ENCODE measurements around the gene RALGPS1. TPM values are rescaled to one million over a fixed set of nuclear protein-coding genes. Genes with fewer than 3 reads are reported as not detected.

RALGPS1 gene
- polyA plus RNA-seq, 4 donors, result 21.1 to 28.1 (median 24.0) TPM

DNA sequence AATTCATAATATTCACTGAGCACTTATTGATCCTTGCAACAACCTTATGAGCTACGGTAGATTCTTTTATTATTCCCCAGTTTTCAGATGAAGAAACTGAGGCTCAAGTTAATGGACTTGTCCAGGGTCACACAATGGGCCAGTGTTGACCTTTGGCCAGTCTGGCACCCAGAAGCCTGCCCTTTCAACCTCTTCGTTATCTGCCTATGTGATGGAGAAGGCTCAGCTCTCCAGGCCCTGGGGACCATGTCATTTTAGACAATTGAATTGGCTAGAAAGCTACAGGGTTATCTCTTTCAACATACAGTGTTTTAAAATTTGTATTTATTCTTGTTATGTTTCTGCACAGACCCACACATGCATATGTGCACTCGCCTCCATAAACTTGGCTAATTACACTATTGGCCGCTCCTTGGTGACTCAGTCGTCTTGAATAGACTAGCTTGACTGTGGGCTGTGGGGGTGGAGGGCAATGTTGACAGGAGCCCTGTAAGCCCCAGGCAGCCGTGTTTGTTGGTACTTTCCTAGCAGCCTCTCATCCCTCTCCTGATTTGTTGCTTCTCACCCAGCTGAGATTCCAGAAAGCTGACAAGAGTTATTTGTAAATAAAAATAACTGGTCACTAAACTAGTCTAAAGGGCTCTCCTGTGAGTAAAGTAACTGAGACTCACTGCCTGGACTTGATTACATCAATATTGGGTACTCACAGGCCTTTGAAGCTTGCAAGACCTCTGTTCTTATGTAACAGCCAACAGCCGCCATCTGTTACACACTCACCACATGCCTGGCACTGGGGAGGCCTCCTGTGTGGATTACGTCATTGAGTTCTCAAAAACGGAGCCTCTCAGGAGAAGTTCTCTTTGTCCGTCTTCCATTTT is 216.3 kb downstream of the RALGPS1 start:
- no peak for DNase-seq (ENCODE audit: low read depth in 4 of 4, low spot score in 3 of 4)

DNA sequence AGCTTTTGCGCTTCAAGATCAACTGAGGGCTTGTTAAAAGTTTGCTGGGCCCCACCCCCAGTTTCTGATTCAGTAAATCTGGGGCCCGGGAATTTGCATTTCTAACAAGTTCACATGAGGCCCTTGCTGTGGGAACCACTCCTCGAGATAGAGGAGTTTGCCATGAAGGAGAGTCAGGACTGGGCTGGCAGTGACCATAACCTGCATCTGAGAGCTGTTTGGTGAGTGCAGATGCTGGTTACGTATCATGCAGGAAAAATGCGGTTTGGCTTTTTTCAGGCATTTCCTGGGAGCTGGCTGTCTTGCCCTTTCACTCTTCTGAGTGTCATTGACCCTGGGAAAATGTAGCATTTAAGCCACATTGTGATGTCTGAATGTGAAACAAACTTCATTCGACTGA is 217.3 kb downstream of the RALGPS1 start:
- DNase-seq (ENCODE audit: low read depth in 4 of 4, low spot score in 3 of 4), result no peak

DNA sequence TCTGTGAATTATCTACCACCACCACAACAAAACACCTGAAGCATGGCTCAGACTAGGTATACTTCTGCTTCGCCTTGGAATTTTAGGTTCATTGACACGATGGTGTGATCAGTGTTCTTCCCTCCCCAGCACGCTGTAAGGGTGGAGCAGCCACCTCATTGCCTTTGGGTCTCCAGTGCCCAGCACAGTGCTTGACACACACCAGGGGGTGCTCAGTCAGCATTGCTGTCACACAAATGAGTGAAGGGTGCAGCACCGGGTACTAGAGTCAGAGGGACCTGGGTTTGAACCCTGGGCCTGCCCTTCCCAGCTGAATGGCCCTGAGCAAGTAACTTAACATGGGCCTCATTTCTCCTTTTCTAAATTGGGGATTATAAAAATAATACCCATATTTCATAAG is 217.8 kb downstream of the RALGPS1 start:
- no peak for DNase-seq (ENCODE audit: low read depth in 4 of 4, low spot score in 3 of 4)

- no peak for DNase-seq (ENCODE audit: low read depth in 4 of 4, low spot score in 3 of 4)
These were observed 218.5 kb downstream of the RALGPS1 start for GRCh38 chr9:127132921-127133647.

DNA sequence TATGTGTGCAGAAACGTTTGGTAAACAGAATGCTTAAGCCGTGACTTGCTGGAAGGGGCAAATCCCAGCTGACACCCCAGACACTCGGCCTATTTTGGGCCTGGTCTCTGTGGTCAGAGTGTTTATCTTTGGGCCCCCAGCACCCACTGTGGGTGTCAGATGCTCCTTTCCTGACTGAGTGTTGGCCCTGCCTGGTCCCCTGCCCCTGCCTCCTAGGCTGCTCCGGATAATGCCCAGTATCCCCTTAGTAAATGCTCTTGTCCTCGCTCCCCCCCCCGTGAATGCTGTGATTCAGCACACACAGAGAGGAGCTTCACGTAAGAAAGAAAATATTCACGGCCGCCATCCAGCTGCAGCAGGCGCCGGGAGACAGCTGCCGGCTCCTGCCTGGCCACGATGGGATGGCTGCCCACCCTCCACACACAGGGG is 219.2 kb downstream of the RALGPS1 start:
- no peak for DNase-seq (ENCODE audit: low read depth in 4 of 4, low spot score in 3 of 4)

DNA sequence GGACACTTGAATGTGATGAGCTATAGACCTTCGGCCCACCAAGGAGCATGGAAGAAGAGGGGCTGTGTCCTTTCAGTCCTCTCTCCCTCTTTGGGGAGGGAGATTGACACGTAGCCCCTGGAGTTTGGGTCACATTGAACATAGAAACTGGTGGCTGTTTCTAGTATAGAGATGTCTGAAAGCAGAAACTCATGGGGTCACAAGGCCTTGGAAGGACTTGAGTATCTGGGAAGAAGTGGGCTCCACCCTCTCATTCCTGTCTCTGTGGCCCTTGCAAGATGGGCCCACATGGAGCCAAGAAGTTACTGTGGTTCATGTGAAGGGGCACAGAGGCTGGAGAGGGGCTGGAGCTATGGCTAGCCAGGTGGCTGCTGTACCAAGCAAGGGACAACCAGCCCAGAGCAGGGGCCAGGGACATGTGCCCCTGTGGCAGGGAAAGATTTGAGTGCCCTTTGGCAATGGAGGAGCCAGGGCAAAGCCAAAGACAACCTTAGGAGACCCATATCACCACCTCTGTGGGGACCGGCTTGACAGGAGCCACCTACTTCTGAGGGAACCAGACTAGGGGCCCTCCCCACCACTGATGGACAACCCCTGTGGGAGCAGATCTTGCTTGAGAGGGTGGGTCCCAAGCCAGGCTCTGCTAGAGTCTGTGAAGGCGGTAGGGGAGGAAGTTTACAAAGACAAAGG is 220.6 kb downstream of the RALGPS1 start:
- DNase-seq (ENCODE audit: low read depth in 4 of 4, low spot score in 3 of 4), result no peak

DNA sequence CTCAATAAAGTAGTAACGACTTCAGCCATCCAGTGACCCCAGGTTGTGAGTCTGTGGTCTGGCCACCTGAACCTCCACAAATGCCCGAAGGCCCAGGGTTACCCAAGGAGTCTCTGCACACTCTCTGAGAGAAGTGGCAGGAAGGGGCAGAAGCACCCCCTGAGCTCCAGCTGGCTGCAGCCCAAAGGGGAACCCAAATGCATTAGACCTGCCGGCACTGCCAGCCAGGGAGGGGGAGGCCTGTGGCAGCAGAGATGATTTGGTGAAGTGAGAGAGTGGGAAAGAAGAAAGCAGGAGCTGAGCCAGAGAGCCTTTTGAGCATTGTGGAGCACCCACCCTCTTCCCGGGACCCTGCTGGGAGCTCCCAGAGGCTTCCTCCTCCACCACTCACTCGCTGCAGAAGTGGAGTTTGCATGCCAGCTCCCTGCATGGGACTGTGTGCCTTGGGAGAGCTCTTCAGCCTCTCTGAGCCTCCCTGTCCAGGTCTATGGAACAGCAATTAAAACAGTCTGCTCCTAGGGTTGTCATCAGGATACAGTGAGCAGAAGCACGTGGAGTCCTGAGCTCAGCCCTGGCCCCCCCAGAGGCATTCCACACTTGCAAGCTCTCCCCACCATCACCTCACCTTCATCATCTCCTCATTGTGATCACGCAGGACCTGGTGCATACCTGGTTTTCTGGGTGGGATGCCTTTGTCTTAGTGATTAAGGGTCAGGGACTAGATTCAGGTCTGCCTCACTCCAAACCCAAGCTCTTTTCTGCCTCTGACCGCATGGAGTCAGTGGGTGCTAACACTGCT is 221.7 kb downstream of the RALGPS1 start:
- DNase-seq (ENCODE audit: low read depth in 4 of 4, low spot score in 3 of 4), result no peak

DNA sequence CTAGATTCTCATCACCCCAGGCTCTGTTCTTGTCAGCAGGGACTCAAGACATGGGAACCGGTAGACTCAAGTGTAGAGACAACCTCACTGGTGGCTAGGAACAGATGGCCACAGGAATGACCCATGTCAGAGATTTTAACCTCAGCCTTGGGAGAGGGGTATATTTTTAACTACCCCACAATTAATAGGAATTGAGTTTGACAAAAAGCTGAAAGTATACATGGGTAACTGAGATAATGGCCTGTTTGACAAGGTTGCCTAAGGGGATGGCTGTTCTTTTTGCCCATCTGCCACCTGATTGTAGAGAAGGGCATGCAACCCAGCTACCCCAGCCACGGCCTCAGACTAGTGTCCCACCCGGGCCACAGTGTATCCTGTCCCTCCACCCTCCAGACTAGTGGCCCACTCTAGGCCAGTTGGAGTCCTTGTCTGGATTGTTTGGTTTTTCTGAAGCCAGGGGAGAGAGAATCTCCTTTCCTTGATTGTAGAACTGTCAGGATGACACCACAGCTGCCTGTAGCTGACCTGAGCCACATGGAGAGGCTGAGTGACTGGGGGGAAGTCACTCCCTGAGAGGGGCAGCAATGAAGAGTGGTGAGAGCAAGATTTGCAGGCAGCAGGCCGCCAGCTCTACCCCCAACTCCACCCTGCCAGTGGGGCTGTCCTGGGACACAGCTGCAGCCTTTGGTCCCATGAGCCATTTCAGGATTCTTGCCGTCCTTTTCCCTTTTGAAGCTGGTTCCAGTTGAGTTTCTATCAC is 222.5 kb downstream of the RALGPS1 start:
- no peak for DNase-seq (ENCODE audit: low read depth in 4 of 4, low spot score in 3 of 4)

DNA sequence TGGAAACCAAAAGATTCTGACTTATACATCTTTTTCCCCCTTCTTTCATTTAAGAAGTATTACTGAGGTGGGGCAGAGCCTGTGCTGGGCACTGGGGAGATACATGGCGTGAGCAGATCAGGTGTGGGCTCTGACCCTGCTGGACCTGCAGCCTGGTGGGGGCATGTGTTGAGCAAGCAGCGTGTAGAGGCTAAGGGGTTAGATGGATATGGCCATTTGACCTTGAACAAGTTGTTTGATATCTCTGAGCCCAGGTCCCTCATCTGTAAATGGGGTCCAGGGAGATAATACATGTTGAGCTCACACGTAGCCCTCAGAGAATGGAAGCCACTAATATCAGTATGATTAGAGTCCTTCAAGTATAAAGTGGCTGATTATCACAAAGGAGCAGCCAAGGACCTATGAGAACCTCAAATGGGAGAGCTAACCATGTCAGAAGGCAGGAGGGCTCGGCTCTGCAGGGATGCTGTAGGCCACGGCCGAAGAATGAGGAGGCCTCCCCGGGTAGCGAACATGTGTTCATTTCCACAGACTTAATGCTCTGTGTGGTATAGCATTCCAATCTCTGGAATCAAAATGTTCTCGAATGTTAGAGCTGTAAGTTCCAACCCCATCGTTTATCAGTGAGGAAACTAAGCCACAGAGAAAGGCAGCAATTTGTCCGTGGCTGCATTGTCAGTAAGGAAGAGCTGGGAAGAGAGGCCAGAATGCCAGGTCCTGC is 223.2 kb downstream of the RALGPS1 start:
- DNase-seq (ENCODE audit: low read depth in 4 of 4, low spot score in 3 of 4), result no peak

- DNase-seq (ENCODE audit: low read depth in 4 of 4, low spot score in 3 of 4), result no peak
These were observed 223.9 kb downstream of the RALGPS1 start for GRCh38 chr9:127138444-127138843.

DNA sequence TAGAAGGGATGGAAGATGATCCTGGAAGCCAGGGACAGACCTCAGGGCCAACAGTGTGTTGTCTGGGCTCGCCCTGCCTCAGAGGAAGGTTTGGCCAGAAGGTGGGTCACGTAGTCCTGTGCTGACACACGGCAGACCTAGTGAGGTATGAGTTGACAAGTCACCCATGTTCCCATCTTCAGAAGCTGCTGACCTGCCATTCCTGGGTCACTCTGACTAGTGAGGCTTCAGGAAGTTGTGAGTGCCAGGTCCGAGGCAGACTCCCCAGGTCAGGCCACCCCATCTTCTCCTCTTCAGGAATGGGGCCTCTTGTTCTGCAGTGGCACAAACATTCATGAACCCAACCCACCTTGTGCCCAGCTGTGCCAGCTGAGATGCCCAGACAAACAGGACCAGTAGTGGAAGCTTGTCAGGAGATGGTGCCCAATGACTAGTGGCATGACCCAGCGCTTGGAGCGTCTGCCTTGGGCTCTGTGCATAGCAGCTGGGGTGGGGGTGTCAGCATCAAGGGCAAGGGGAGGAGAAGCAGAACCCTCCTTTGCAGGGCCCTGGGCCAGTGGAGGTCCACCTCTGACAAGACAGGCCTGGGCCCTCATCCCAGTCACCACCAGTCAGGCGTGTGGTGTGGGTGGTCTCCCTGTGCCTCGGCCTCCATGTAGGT is 224.6 kb downstream of the RALGPS1 start:
- DNase-seq (ENCODE audit: low read depth in 4 of 4, low spot score in 3 of 4), result no peak

GRCh38 chr9:127139775-127140174 is 225.2 kb downstream of the RALGPS1 start:
- no peak for DNase-seq (ENCODE audit: low read depth in 4 of 4, low spot score in 3 of 4)

- no peak for DNase-seq (ENCODE audit: low read depth in 4 of 4, low spot score in 3 of 4)
These were observed 225.6 kb downstream of the RALGPS1 start for GRCh38 chr9:127140181-127140580.

DNA sequence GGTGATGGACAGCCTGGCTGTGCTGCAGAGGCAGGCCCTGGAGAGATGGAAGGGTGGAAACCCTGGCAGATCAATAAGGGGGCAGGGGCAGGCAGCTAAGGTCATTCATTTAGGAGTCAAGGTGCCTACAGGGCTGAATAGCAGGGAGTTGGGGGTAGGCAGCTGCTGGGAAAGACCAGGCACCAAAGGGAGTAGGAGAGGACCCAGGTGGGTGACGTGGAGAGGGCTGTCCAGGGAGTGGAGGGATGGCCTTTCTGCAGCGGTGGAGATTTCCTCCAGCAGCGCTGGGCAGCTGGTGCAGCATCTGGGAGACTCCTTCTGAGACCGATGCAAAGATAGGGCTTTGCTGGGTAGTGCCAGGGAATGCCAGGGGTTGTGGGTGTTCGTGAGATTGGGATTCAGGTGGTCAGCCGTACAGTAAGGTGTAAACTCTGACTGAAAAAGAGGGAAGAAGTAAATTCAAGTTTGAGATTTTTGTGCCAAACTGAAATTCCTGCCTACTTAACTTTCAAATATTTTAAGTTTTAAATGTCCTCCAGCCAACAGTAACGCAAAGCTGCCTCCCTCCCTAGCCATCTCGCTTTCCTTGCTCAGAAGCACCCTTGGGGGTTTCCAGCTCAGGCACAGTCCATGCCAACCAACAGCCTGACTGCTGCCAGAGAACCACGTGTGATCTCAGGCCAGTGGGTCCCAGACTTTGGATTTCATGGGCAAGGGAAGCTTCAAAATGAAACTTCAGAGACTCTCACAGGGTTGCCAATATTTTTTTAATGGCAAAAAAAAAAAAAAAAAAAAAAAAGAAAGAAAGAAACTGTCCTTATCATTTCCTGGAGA is 226.5 kb downstream of the RALGPS1 start:
- DNase-seq (ENCODE audit: low read depth in 4 of 4, low spot score in 3 of 4), result no peak

DNA sequence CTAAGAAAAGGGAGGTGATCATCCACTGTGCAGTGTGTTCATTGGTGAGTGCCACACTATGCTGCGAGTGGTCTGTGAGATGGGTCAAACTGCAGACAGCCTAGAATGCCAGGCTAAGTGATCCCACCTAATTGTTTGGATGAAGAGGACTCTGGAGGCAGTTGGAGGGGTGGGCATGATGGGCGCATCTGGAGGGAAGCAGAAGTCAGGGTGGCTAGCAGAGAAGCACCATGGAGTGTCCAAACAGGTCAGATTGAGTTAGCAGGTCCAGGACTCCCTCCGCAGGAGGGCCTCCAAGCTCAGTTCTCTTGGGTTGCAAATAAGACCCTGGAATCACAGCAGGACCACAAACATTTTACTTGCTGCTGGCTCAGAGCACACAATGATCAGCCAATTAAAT is 227.7 kb downstream of the RALGPS1 start:
- DNase-seq (ENCODE audit: low read depth in 4 of 4, low spot score in 3 of 4), result no peak

DNA sequence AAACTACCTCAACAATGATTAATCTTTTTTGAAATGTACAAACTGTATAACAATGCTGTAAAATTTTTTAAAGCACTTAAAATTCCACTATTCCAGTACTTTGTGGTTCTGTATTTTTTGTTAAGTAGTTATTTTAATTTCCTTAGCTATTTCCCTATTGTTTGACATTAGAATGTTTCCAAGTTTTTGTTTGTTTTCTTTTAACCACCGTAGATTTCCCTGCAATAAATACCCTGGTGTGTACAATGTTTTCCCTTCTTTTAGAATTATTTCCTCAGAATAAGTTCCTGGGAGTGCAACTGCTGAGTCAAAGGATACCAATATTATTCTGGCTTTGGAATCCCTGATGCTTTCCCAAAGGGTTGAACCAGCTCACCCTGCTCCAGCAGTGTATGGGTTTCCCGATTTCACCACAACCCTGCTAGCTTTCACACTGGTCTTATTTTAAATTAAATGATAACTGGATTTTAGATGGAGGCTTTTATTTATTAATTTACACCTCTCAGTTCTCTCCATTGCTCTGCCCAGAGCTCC is 228.4 kb downstream of the RALGPS1 start:
- DNase-seq (ENCODE audit: low read depth in 4 of 4, low spot score in 3 of 4), result no peak

DNA sequence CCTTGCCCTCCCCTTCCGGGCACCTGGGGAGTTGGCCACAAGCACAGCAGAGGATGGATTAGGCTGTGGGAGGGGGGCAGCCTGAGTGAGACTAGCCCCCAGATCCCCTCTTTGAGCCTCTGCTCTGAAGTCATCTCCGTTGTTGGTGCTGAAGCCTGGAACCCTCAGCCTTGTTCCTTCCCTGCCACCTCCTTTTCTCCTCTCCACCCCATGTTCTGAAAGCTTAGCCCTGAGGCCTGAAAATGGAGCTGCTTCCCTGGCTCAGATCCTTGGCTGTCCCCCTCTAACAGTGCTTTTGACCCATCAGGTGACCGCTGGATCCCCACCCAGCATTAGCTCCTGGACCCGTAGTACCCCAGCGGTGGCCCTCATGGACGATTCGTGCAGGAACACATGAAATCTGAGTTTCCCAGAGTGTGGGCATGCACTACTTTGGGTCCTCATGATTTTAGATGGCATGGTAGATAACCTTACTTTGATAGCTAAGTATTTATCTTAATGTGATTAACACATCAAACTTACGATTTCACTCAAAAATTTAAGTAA is 229.4 kb downstream of the RALGPS1 start:
- no peak for DNase-seq (ENCODE audit: low read depth in 4 of 4, low spot score in 3 of 4)

All from right renal pelvis (tissue), 4 donors.